SK-N-SH (cell line): ENCODE data around the gene SYT13. TPM values are rescaled to one million over a fixed set of nuclear protein-coding genes. Genes with fewer than 3 reads are reported as not detected.

Experiments used
- CTCF ChIA-PET: fragments of 300-600, 350-600 bp; formaldehyde crosslinking; extraction: SDS; loops from one replicate; lab custom pipeline; 2021; lab: Yijun Ruan, JAX
- POLR2A ChIA-PET: fragments of 350-600 bp; sonication (Branson Sonifier 250); formaldehyde crosslinking; extraction: SDS; loops from one replicate; lab custom pipeline; 2020; ENCODE audit warnings: antibody characterized with exemption, inconsistent platforms; lab: Yijun Ruan, JAX
- DNase-seq: peaks from one replicate; pipeline ENCODE4 v3.0.0; 2012
- H2AFZ ChIP-seq: fragments of 200-600 bp; sonication (generic); 2 replicates; pipeline ENCODE4 v1.8.1; 2016; ENCODE audit warnings: antibody characterized with exemption, mild to moderate bottlenecking, low read depth
- H3F3A ChIP-seq: fragments of 200-600 bp; sonication (generic); replicated peaks from 2 replicates; pipeline ENCODE3; 2016; ENCODE audit warnings: antibody characterized with exemption, mild to moderate bottlenecking; ENCODE audit not compliant: insufficient read depth
- H3K27ac ChIP-seq, 2 experiments: fragments of 200-500 bp in 1 of 2; fragments of 200-600 bp in 1 of 2; sonication (Bioruptor generic) in 1 of 2; sonication (generic), shearing (Covaris generic) in 1 of 2; 2 replicates each; pipeline versions ENCODE4 v1.5.1 to v1.6.1; 2014 to 2016; ENCODE audit warnings: low read depth in 2 of 2, inconsistent platforms in 1 of 2, low read length in 1 of 2, mild to moderate bottlenecking in 1 of 2, mixed read lengths in 1 of 2
- H3K27me3 ChIP-seq: fragments of 200-600 bp; sonication (generic), shearing (Covaris generic); 2 replicates; pipeline ENCODE4 v1.6.1; 2016; ENCODE audit warnings: mixed run types; ENCODE audit not compliant: insufficient read depth
- H3K36me3 ChIP-seq, 2 experiments: fragments of 200-500 bp in 1 of 2; fragments of 200-600 bp in 1 of 2; sonication (Bioruptor generic) in 1 of 2; sonication (generic) in 1 of 2; replicated peaks in 1 of 2; 2 replicates each; pipeline versions ENCODE3 to v1.5.1; 2014 to 2016; ENCODE audit warnings: low read length in 1 of 2, mild to moderate bottlenecking in 1 of 2; ENCODE audit not compliant: insufficient read depth in 2 of 2, control insufficient read depth in 1 of 2
- H3K4me1 ChIP-seq, 2 experiments: fragments of 200-500 bp in 1 of 2; fragments of 200-600 bp in 1 of 2; sonication (Bioruptor generic) in 1 of 2; sonication (generic), shearing (Covaris generic) in 1 of 2; 2 replicates each; pipeline versions ENCODE4 v1.5.1 to v1.6.1; 2014 to 2016; ENCODE audit warnings: low read depth in 1 of 2, low read length in 1 of 2, mixed run types in 1 of 2; ENCODE audit not compliant: insufficient read depth in 2 of 2, control insufficient read depth in 1 of 2
- H3K4me2 ChIP-seq: fragments of 200-600 bp; sonication (generic), shearing (Covaris generic); 2 replicates; pipeline ENCODE4 v1.6.1; 2017; ENCODE audit warnings: mixed run types
- H3K4me3 ChIP-seq, 2 experiments: fragments of 200-500 bp in 1 of 2; fragments of 200-600 bp in 1 of 2; sonication (Bioruptor generic) in 1 of 2; sonication (generic), shearing (Covaris generic) in 1 of 2; 2 replicates each; pipeline versions ENCODE4 v1.5.1 to v1.8.1; 2014 to 2016; ENCODE audit warnings: low read depth in 2 of 2, inconsistent platforms in 1 of 2, low read length in 1 of 2, mild to moderate bottlenecking in 1 of 2, mixed read lengths in 1 of 2, moderate library complexity in 1 of 2
- H3K79me2 ChIP-seq: fragments of 200-600 bp; sonication (generic); 2 replicates; pipeline ENCODE4 v1.8.1; 2017; ENCODE audit warnings: mild to moderate bottlenecking; ENCODE audit not compliant: insufficient read depth
- H3K9ac ChIP-seq: fragments of 200-600 bp; sonication (generic); 2 replicates; pipeline ENCODE4 v1.6.1; 2017; ENCODE audit warnings: mixed run types
- H3K9me2 ChIP-seq: fragments of 200-600 bp; sonication (generic); 2 replicates; pipeline ENCODE4 v1.6.1; 2017; ENCODE audit warnings: mixed run types
- H3K9me3 ChIP-seq: fragments of 200-600 bp; sonication (generic); 2 replicates; pipeline ENCODE4 v1.6.1; 2017; ENCODE audit warnings: mixed run types, mild to moderate bottlenecking, moderate library complexity
- H4K20me1 ChIP-seq: fragments of 200-600 bp; sonication (generic); 2 replicates; pipeline ENCODE4 v1.6.1; 2017; ENCODE audit warnings: mild to moderate bottlenecking, mixed run types; ENCODE audit not compliant: insufficient read depth
- CHD2 ChIP-seq: fragments of 150-350 bp; IDR thresholded peaks from 2 replicates; pipeline ENCODE4 v1.6.1; 2018; ENCODE audit warnings: low read length; ENCODE audit not compliant: partially characterized antibody
- ELF1 ChIP-seq: IDR thresholded peaks from 2 replicates; pipeline ENCODE4 v1.4.0; 2012
- EP300 ChIP-seq, 2 experiments: IDR thresholded peaks; 2 replicates each; pipeline versions ENCODE4 v1.4.0 to v1.6.1; 2012; ENCODE audit warnings: borderline replicate concordance in 1 of 2, low read depth in 1 of 2, low read length in 1 of 2
- FOSL2 ChIP-seq: IDR thresholded peaks from 2 replicates; pipeline ENCODE4 v1.4.0; 2012; ENCODE audit warnings: low read depth, mild to moderate bottlenecking, moderate library complexity, borderline replicate concordance
- FOXJ3 ChIP-seq: sonication (generic); formaldehyde crosslinking; IDR thresholded peaks from 2 replicates; pipeline ENCODE4 v1.5.1; 2020; ENCODE audit warnings: mild to moderate bottlenecking, missing genetic modification reagents
- FOXM1 ChIP-seq: IDR thresholded peaks from 2 replicates; pipeline ENCODE4 v1.4.0; 2012; ENCODE audit warnings: low read depth, mild to moderate bottlenecking
- GABPA ChIP-seq: IDR thresholded peaks from 2 replicates; pipeline ENCODE4 v1.4.0; 2012; ENCODE audit warnings: low read depth, mild to moderate bottlenecking
- GATA2 ChIP-seq: sonication (generic); formaldehyde crosslinking; IDR thresholded peaks from 2 replicates; pipeline ENCODE4 v1.5.0; 2020; ENCODE audit warnings: mild to moderate bottlenecking, missing genetic modification reagents
- JUND ChIP-seq: IDR thresholded peaks from 2 replicates; pipeline ENCODE4 v1.4.0; 2012
- POLR2AphosphoS5 ChIP-seq: IDR thresholded peaks from 2 replicates; pipeline ENCODE4 v1.6.1; 2012; ENCODE audit warnings: low read depth, low read length
- RAD21 ChIP-seq: IDR thresholded peaks from 2 replicates; pipeline ENCODE4 v1.6.1; 2012; ENCODE audit warnings: mild to moderate bottlenecking, low read length
- RXRA ChIP-seq: IDR thresholded peaks from 2 replicates; pipeline ENCODE4 v1.4.0; 2012; ENCODE audit warnings: low read depth, mild to moderate bottlenecking, borderline replicate concordance
- SIN3A ChIP-seq: IDR thresholded peaks from 2 replicates; pipeline ENCODE4 v1.6.1; 2012; ENCODE audit warnings: low read depth, mild to moderate bottlenecking, low read length, moderate library complexity, borderline replicate concordance
- SMC3 ChIP-seq: IDR thresholded peaks from 2 replicates; pipeline ENCODE4 v1.6.1; 2012; ENCODE audit warnings: low read depth, low read length, improper control_type of control experiment
- TCF12 ChIP-seq: IDR thresholded peaks from 2 replicates; pipeline ENCODE4 v1.4.0; 2012
- YY1 ChIP-seq: IDR thresholded peaks from 2 replicates; pipeline ENCODE4 v1.4.0; 2012; ENCODE audit warnings: low read depth, mild to moderate bottlenecking
- WGBS: methylation state at CpG from one replicate; pipeline ENCODE4 v1.1.6; 2017; ENCODE audit warnings: low lambda C conversion rate; 5-methylcytosine and 5-hydroxymethylcytosine counted together
- polyA plus RNA-seq, 3 experiments: library from polyadenylated mRNA; depleted of rRNA; stranded (reverse); fragments of >200 nt; gene quantifications; 2 replicates each; pipeline ENCODE4 v1.2.3, GENCODE V29; 2012
- TF ChIP-seq, protein P1 (sequence below): IDR thresholded peaks from 2 replicates; pipeline ENCODE4; 2012
- TF ChIP-seq, protein P2 (sequence below): IDR thresholded peaks from 2 replicates; pipeline ENCODE4 v1.4.0; 2012; ENCODE audit warnings: low read depth, borderline replicate concordance
- TF ChIP-seq, protein P3 (sequence below): fragments of 200-600 bp; sonication (generic); IDR thresholded peaks from 2 replicates; pipeline ENCODE4 v1.6.1; 2017; ENCODE audit warnings: antibody characterized with exemption, mild to moderate bottlenecking, moderate library complexity

The SYT13 gene
- polyA plus RNA-seq, 1 of the 3 experiments (the other 2 are of a cell fraction), result not detected

DNA sequence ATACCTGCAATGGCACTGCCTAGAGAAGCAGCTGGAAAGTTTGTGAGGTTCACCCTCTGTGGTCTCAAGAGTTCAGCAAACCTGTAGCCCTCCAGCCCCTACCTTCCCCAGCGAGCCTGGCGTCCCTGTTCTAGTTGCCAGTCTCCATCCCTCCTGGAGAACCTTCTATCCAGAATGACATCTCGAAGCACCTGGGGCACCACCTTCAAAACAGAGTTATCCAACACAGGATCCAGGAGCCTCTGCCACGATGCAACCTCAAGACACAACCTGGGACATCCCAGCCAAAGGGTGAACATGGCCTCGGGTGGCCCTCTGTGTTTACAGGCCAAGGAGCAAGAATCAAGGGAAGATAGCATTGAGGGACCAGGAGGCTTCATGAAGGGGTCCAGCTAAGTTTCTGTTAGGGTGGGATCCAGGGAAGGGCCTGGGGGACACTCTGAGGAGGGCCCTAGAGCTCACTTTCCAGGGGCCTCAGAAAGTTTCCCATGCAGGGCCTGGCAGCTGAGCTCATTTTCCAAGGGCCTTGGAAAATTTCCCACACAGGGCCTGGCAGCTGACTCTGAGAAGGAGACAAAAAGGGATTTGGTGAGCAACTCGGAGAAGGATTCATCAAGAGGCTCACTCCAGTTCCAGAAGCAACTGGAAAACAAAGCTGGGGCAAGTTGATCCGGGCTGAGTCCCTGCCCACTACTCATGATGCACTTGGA is 36.9 kb upstream of the SYT13 start:
- no peaks in the 10 kb centered on the region for H4K20me1 ChIP-seq
- H2AFZ ChIP-seq, result no peak overlapping the region
- CTCF ChIA-PET, result interaction anchor here (0.7 to 2.9 kb wide), 6 partner anchors 8 to 395 kb away, joined by 3 to 11 read pairs (median 6); no protein-coding TSS in a partner anchor
- no peaks in the 10 kb centered on the region for H3K9me3 ChIP-seq
- POLR2A ChIA-PET, result no interaction called here
- no peak for DNase-seq
- H3K4me3 ChIP-seq, result no peak overlapping the region
- no peaks in the 10 kb centered on the region for H3K36me3 ChIP-seq
- no peaks in the 10 kb centered on the region for H3F3A ChIP-seq
- no peak for TF ChIP-seq RXRA
- TF ChIP-seq YY1, result no peak
- TF ChIP-seq, protein P1, sequence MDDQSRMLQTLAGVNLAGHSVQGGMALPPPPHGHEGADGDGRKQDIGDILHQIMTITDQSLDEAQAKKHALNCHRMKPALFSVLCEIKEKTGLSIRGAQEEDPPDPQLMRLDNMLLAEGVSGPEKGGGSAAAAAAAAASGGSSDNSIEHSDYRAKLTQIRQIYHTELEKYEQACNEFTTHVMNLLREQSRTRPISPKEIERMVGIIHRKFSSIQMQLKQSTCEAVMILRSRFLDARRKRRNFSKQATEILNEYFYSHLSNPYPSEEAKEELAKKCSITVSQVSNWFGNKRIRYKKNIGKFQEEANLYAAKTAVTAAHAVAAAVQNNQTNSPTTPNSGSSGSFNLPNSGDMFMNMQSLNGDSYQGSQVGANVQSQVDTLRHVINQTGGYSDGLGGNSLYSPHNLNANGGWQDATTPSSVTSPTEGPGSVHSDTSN, result no peak
- TF ChIP-seq FOXJ3 (CRISPR knock-in tag), result no peak
- no peak for TF ChIP-seq RAD21
- TF ChIP-seq TCF12, result no peak
- no peak for TF ChIP-seq GATA2 (CRISPR knock-in tag)
- no peak for TF ChIP-seq FOXM1
- no peak for TF ChIP-seq SIN3A
- TF ChIP-seq JUND, result no peak
- TF ChIP-seq, protein P2, sequence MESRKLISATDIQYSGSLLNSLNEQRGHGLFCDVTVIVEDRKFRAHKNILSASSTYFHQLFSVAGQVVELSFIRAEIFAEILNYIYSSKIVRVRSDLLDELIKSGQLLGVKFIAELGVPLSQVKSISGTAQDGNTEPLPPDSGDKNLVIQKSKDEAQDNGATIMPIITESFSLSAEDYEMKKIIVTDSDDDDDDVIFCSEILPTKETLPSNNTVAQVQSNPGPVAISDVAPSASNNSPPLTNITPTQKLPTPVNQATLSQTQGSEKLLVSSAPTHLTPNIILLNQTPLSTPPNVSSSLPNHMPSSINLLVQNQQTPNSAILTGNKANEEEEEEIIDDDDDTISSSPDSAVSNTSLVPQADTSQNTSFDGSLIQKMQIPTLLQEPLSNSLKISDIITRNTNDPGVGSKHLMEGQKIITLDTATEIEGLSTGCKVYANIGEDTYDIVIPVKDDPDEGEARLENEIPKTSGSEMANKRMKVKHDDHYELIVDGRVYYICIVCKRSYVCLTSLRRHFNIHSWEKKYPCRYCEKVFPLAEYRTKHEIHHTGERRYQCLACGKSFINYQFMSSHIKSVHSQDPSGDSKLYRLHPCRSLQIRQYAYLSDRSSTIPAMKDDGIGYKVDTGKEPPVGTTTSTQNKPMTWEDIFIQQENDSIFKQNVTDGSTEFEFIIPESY, result no peak
- TF ChIP-seq FOSL2, result no peak
- TF ChIP-seq POLR2AphosphoS5, result no peak
- WGBS, result 2% methylated on average over 6 of the region's 7 CpGs
- no peaks in the 10 kb centered on the region for H3K79me2 ChIP-seq
- H3K9me2 ChIP-seq, result no peaks in the 10 kb centered on the region; the same call in 1 of the 2 replicates
- no peak overlapping the region for H3K4me2 ChIP-seq
- peaks cover 19% of the 10 kb centered on the region for H3K27me3 ChIP-seq
- no peak overlapping the region for H3K27ac ChIP-seq
- H3K9ac ChIP-seq, result no peak overlapping the region
- H3K4me1 ChIP-seq, result no peaks in the 10 kb centered on the region

DNA sequence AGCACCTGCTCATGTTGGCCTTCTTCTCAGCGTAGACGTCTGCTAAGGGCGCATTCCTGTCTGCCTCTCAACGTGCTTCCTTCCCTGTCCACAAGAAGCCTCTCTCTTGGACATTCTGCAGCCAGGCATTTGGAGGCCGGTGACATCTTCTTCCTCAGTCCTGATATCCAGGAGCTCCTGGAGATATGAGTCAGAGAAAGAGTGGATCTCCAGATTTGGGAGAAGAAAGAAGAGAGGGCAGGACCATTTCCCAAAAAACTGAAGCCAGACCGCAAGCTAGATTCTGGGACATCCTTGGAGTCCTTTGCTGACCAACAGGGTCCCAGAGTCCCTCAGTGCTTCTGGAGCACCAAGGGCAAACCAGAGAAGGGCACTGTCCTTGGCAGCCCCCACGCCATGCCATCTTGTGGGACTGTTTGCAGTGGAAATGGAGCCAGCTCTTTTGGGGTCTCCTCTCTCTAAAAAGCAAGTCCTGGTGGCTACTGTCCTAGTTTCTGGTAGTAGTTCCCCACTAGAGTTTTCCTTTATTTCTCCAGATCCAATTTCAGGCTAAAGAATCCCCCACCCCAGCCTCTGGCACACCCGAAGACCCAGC is 36.1 kb upstream of the SYT13 start:
- POLR2A ChIA-PET, result no interaction called here
- Histone ChIP-seq H3K9ac (no peak overlapping the region), H3F3A (no peaks in the 10 kb centered on the region), H3K36me3 (no peaks in the 10 kb centered on the region), H3K4me2 (no peak overlapping the region), H4K20me1 (no peaks in the 10 kb centered on the region), H3K79me2 (no peaks in the 10 kb centered on the region), H3K27me3 (peaks cover 19% of the 10 kb centered on the region; the same call in 1 of the 2 replicates), H3K4me1 (no peaks in the 10 kb centered on the region), H3K9me3 (no peaks in the 10 kb centered on the region), H2AFZ (no peak overlapping the region), H3K4me3 (no peak overlapping the region), H3K27ac (no peak overlapping the region), H3K9me2 (no peaks in the 10 kb centered on the region; the same call in 1 of the 2 replicates)
- no peak for DNase-seq
- CTCF ChIA-PET, result interaction anchor here (0.8 to 2.0 kb wide), 3 partner anchors 18 to 395 kb away, joined by 5 to 6 read pairs (median 5); no protein-coding TSS in a partner anchor
- 27% methylated on average over 8 of the region's 8 CpGs for WGBS
- TF ChIP-seq CHD2 (no peak), JUND (no peak), FOSL2 (no peak), SMC3 (no peak), ELF1 (no peak), GABPA (no peak), EP300 (IDR thresholded peaks at IDR 0.05; ENCODE audit: borderline replicate concordance in 1 of 2, low read depth in 1 of 2, low read length in 1 of 2) (no peak)
- TF ChIP-seq, protein P3, sequence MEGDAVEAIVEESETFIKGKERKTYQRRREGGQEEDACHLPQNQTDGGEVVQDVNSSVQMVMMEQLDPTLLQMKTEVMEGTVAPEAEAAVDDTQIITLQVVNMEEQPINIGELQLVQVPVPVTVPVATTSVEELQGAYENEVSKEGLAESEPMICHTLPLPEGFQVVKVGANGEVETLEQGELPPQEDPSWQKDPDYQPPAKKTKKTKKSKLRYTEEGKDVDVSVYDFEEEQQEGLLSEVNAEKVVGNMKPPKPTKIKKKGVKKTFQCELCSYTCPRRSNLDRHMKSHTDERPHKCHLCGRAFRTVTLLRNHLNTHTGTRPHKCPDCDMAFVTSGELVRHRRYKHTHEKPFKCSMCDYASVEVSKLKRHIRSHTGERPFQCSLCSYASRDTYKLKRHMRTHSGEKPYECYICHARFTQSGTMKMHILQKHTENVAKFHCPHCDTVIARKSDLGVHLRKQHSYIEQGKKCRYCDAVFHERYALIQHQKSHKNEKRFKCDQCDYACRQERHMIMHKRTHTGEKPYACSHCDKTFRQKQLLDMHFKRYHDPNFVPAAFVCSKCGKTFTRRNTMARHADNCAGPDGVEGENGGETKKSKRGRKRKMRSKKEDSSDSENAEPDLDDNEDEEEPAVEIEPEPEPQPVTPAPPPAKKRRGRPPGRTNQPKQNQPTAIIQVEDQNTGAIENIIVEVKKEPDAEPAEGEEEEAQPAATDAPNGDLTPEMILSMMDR, result no peak
